ENCODE results near the gene WDR6. TPM values are rescaled to one million over a fixed set of nuclear protein-coding genes. Genes with fewer than 3 reads are reported as not detected.

The WDR6 gene
- polyA plus RNA-seq, 4 donors: 152 to 225 (median 187) TPM

DNA sequence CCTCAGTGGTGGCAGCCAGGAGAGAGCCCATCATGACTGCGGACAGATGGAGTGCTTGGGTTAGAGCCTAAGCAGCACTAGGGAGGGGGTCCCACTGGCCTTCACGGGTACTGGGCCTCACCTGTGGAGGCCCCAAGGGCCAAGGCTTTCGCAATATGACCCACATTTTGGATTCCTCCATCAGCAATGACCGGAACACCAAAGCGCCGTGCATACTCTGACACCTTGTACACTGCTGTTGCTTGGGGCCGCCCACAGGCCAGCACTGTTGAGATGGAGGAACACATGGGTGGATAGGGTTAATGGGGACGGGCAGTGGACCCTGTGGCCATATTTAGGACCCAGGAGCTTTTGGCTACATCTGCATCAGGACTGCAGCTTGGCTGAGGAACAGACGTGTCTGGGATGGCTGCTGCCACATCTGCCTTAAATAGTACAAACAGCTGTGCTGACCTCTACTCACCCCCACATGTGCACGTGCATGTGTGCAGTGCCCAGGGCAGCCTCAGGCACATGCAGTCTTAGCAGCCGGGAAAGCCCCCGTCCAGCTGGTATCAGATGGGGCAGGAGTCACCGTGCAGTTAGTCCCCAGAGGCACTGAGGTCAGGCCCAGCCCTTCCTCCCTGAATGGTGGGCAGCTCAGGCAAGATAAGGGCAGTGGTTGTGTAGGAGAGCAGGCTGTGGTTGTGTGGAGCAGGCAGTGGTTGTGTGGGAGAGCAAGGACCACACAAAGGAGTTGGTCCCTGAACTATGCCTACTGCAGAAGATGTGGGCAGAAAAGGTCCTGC, 18.0 kb downstream of the WDR6 start:
- no peak for DNase-seq (ENCODE audit: low read depth in 4 of 4, low spot score in 3 of 4)

DNA sequence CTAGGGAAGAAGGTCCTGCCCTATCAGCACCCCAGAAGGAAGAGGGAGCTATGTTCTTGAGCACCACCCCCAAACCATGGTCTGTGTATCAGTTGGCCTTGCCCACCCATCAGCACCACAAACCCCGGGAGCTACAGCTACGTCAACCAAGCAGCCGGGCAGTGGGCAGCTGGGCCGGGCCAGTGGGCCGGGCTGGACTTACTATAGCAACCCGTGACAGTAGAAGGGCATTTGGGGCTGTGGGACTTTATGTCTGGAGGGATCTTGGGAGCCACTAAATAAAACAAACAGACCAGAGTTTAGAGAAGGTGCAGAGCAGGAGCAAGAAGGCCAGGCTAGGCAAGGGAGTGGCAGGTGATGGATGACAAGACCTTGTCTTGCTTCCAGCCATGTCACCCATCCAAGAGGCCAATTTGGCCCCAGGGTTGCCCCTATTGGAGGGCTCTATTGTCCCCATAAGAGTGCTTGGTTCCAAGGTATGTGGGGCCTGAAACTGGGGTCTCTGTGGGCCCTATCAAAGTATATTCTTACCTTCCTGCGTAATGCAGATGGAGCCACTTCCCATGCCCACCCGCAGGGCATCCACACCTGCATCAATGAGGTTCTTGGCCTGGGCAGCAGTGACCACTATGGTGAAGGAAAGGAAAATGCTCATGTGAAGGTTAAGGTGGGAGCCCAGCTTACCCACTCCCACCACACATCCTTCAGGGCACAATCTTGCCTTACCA, 18.8 kb downstream of the WDR6 start:
- no peak for DNase-seq (ENCODE audit: low read depth in 4 of 4, low spot score in 3 of 4)

DNA sequence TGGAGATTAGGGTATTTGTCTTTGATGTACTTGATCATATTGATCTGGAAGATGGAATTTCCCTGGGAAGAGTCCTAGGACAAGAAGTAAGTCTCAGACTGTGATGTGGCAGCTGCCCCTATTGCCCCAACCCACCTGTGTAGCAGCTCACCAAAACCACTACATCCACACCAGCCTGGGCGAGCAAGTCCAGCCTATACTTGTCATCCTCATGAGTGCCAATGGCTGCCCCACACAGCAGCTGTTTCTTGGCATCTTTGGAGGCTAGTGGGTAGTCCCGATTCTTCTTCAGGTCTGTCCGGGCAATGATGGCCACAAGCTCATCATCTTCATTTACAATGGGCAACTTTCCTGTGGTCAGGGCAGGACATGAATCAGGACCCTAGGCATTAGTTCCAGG, 19.3 kb downstream of the WDR6 start:
- no peak for DNase-seq (ENCODE audit: low read depth in 4 of 4, low spot score in 3 of 4)

DNA sequence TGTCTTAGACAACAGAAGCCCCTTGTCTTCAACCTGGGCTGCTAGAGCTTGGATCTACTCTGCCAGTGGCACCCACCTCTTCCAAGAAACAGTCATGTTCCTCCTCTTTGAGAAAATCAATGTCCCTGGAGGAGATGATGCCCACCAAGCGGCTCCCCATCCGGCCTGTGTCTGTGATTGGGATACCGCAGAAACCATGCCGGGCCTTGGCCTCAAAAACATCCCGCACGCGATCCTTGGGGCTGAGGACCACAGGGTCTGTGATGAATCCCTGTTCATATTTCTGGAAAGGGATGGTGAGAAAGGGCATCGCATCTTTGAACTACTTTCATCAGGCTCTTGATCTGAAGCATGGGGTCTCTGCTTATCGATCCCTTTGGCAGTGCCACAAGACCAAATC, 20.4 kb downstream of the WDR6 start:
- no peak for DNase-seq (ENCODE audit: low read depth in 4 of 4, low spot score in 3 of 4)

DNA sequence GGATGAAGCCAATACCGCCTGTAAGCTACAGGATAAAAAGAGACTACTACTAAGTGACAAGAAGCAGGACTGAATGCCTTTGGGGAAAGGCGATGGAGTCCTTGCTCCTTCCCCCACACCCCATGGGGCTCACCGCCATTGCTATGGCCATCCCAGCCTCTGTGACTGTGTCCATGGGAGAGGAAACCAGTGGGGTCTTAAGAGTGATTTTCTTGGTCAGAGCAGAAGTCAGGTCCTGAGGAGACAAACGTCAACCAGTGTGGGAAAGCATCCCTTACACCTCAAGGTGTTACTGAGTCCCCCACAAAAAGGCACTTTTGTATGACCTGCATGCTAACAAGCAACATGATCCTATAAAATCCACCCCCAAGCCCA, 21.1 kb downstream of the WDR6 start:
- DNase-seq (ENCODE audit: low read depth in 4 of 4, low spot score in 3 of 4): no peak

DNA sequence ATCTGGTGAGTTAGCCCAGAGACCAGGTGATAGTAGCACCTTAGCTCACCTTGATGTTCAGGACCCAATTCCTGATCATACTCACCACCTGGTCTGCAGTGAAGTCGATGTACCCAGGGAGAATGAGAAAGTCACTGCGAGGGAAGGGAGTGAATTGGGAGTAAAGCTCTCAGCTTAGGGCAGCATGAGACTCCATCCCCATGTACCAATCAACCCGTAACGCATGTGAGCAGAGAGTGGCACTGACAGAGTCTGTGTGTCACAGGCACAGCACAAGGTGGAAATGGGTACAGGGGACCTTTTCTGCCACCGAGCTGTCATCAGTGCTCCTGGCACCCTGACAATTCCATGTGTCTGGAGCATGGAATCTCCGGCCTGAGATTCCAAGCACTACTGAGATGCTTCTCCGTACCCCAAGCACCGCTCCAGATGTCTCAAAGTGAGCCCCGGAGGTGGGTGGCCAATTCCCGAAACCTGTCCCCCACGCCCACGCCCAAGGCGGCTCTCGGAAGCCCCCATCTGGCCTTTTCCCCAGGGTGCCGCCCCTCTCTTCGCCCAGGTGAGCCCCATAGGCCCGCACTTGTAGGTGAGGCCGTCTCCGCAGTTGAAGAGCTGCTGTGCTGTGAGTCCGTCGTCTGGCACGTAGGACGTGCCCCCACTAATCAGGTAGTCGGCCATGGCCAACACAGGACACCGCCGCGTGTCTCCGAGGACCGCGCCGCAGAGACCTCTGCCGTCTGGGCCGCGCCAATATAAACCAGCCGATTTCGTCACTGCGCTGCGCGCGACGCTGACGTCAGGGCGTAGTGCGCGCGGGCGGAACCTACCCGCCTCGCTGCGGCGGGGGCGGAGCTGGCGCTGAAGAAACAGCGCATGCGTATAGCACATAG, 21.7 kb downstream of the WDR6 start, which contains the start of gene IMPDH2:
TSS of gene IMPDH2 (minus strand) at position 726 of the 890 bp plus-strand sequence. CDS start at position 678, 48 bp downstream.
- peak; percentile 87 to 92 (median 88) for DNase-seq (ENCODE audit: low read depth in 4 of 4, low spot score in 3 of 4)

DNA sequence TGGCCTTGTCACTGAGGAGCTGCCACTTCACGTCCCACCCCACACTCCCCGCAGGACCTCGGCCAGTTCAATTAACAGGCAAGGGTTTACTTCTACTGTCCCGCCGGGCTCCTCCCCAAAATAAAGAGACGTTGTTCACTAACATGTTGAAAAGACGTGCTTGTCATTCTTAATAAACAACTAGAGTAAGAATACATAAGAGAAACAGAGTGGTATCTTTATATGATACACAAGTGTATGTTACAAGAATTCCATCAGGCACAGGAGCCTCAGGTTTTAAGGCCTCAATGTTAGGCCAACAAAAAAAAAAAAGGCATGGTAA, 22.3 kb downstream of the WDR6 start:
- DNase-seq (ENCODE audit: low read depth in 4 of 4, low spot score in 3 of 4): no peak

DNA sequence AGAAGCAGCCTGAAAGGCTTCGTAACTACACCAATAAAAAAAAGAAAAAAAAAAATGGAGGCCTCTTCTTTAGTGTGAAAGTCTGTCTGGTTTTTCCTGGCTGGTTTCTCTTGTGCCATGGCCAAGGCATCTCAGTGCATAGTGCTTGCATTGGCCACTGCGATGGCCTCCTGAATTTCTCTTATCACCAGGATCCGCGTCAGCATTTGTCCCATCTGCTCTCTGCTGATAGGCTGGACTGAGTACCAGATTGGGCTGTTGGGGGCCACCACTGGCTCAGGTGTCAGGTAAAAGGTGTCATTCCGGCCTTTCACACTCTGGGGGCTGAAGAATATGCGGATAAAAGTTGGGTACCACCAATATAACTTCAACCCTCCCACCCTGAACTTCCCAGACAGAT, 23.1 kb downstream of the WDR6 start:
- no peak for DNase-seq (ENCODE audit: low read depth in 4 of 4, low spot score in 3 of 4)

DNA sequence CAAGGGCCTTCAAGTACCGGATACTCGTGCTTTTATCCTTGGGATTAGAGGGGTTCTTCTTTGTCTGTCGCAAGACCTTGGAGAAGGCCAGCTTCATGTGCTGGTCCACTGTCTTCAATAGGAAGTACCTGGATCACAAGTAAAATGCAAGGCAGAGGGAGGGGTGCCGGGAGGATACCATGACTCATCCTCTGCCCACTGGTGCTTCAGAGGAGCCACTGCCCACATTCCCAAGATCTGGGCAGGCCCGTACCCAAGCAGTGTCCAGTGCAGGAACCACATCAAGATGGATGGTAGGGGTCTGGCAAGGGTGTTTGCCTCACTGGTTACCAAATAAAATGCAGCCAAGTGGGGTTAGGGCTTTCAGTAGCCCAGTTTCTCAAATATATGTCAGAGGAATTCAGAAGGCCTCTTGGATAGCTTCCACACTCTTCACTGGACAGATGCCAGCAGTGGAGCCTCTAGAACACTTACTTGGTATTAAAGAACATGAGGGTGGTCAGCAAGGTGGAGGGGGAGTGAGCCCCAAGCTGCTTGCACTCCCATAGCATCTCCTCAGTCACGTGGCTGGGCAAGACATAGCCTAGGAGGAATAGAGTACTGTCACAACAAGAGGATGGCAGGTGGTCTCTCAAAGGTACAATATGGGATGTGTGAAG, 25.6 kb downstream of the WDR6 start:
- no peak for DNase-seq (ENCODE audit: low read depth in 4 of 4, low spot score in 3 of 4)

DNA sequence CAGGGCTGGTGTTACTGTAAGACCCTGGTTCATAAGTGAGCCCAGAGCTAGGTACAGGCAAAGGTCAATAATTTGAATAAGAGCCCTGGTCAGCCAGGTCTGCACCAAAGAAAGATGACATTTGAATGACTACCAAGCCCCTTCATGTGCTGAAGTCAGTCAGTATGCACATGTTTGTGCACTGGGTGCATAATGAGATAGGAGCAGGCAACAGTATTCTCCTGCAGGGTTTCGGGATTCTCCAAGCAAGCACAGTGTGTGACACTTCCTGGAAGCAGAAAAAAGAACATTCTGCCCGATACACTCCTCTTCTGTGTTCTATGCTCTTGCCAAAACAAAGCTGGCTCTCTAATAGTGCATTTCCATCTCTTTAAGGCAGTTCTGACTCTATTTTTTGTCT, 27.5 kb downstream of the WDR6 start:
- no peak for DNase-seq (ENCODE audit: low read depth in 4 of 4, low spot score in 3 of 4)

DNA sequence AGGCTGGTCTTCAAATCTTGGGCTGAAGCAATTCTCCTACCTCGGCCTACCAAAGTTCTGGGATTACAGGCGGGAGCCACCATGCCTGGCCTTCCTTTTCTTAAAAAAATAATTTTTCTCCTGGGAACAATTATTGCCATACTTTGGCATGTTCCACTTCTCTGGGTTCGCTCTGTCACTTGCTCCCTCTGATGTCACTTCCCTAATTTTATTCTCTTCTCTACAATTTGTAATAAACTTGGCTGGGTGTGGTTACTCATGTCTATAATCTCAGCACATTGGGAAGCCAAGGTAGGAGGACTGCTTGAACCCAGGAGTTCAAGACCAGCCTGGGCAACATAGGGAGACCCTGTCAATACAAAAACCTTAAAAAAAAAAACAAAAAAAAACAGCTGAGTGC, 28.1 kb downstream of the WDR6 start:
- no peak for DNase-seq (ENCODE audit: low read depth in 4 of 4, low spot score in 3 of 4)

DNA sequence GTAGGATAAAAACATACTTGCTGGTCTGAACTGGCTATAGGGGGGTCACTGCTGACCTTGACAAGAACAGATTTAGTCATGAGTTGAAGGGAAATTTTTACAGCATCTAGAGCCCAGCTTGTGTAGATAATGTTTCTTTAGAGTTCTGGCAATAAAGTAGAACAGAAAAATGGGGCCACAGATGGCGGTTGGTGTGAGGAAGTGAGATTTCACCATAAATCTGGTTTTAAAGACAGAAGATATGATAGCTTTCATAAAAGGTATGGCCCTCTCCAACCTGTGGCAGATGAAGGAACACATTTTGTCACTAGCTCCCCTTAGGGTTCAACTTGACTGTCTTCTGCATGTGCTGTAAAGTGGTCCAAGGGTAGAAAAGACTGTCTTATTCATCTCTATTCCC, 46.4 kb downstream of the WDR6 start:
- DNase-seq (ENCODE audit: low read depth in 4 of 4, low spot score in 3 of 4): no peak

DNA sequence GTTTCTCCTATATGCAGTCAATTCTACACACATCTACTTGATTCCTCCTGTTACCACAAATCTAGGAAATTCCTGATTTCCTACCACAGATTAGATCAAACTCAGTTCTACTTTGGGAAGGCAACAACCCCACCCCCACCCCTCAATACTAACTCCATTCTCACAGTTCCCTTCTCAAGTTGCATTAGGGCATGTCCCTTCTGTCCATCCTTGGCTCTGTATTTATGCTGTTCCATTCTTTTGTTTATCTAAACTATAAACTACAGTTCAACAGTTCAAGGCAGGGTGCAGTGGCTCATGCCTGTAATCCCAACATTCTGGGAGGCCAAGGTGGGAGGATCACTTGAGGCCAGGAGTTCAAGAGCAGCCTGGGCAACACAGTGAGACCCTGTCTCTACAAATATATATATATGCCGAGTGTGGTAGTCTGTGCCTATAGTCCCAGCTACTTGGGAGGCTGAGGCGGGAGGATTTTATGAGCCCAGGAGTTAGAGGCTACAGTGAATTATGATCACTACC, 47.2 kb downstream of the WDR6 start:
- no peak for DNase-seq (ENCODE audit: low read depth in 4 of 4, low spot score in 3 of 4)

DNA sequence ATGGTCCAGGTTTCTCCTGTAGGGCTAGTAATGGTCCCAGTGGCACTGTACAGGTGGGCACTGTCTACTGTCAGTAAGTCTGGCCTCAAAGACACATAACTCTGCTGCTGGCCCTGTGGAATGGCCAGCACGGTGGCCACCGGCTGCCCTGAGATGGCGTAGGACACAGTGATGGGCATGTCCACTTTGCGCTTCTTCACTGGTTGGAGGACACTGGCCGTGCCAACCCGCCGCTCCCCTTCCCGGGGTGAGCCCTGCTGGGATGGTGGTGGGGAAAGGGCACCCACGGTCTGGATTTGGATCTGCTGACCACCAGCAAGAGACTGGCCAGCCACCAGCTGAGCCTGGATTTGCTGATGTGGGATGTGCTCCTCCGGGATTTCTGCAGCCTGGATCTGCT, 50.1 kb downstream of the WDR6 start:
- DNase-seq (ENCODE audit: low read depth in 4 of 4, low spot score in 3 of 4): no peak

DNA sequence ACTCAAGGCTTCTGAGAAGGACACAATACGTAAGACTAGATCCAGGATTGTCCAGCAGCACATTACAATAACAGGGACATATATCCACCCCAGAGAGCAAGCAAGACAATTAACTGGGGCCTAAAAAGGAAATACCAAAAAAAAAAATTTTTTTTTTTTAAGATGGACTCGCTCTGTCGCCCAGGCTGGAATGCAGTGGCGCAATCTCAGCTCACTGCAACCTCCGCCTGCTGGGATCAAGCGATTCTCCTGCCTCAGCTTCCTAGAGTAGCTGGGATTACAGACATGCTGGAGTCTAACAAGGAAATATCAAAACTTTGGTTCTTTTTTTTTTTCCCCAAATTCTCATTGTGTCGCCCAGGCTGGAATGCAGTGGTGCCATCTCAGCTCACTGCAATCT, 50.8 kb downstream of the WDR6 start:
- no peak for DNase-seq (ENCODE audit: low read depth in 4 of 4, low spot score in 3 of 4)

Other genes with a start within 250 kb of the WDR6 start
- gene PRKAR2A, start 159.5 kb upstream of the WDR6 start, polyA plus RNA-seq (ENCODE audit: insufficient read length in 4 of 4): 10 to 100 TPM; 31.6 to 50.0 (median 40.4) TPM
- 10 to 100 TPM in 3 of 4 donors, 1 to 10 TPM in 1; 7.1 to 19.1 (median 17.2) TPM for gene SLC25A20, start 108.5 kb upstream of the WDR6 start, polyA plus RNA-seq (ENCODE audit: insufficient read length in 4 of 4)
- 10 to 100 TPM; 60.2 to 92.9 (median 74.9) TPM for gene ARIH2, start 88.5 kb upstream of the WDR6 start, polyA plus RNA-seq (ENCODE audit: insufficient read length in 4 of 4)
- gene P4HTM, start 17.1 kb upstream of the WDR6 start, polyA plus RNA-seq (ENCODE audit: insufficient read length in 4 of 4): 10 to 100 TPM; 23.5 to 57.6 (median 37.8) TPM
- 10 to 100 TPM; 43.4 to 73.0 (median 69.1) TPM for gene DALRD3, start 11.2 kb downstream of the WDR6 start, polyA plus RNA-seq (ENCODE audit: insufficient read length in 4 of 4)
- 10 to 100 TPM; 57.2 to 81.6 (median 64.2) TPM for gene NDUFAF3, start 14.7 kb downstream of the WDR6 start, polyA plus RNA-seq (ENCODE audit: insufficient read length in 4 of 4)
- 100 to 1,000 TPM; 196 to 228 (median 222) TPM for gene IMPDH2, start 22.0 kb downstream of the WDR6 start, polyA plus RNA-seq (ENCODE audit: insufficient read length in 4 of 4)
- gene QRICH1, start 86.7 kb downstream of the WDR6 start, polyA plus RNA-seq (ENCODE audit: insufficient read length in 4 of 4): 10 to 100 TPM; 68.9 to 85.1 (median 82.4) TPM
- 100 to 1,000 TPM; 209 to 332 (median 291) TPM for gene QARS1, start 97.4 kb downstream of the WDR6 start, polyA plus RNA-seq (ENCODE audit: insufficient read length in 4 of 4)
- gene USP19, start 113.4 kb downstream of the WDR6 start, polyA plus RNA-seq (ENCODE audit: insufficient read length in 4 of 4): 10 to 100 TPM; 41.8 to 63.2 (median 56.5) TPM
- gene LAMB2, start 125.7 kb downstream of the WDR6 start, polyA plus RNA-seq (ENCODE audit: insufficient read length in 4 of 4): 100 to 1,000 TPM; 365 to 447 (median 387) TPM
- 10 to 100 TPM; 22.0 to 24.8 (median 24.2) TPM for gene CCDC71, start 158.9 kb downstream of the WDR6 start, polyA plus RNA-seq (ENCODE audit: insufficient read length in 4 of 4)
- gene KLHDC8B, start 164.2 kb downstream of the WDR6 start, polyA plus RNA-seq (ENCODE audit: insufficient read length in 4 of 4): 10 to 100 TPM; 35.0 to 51.3 (median 40.9) TPM

Measured in left renal pelvis (tissue), 4 donors.